NT2/D1 (cell line): ENCODE measurements around the gene TACC2.

ENCODE experiments used
- DNase-seq: peaks from one replicate; pipeline ENCODE4 v3.0.0-alpha.2; 2011; ENCODE audit warnings: low read depth, low spot score
- H3K27me3 ChIP-seq: 2 replicates; pipeline ENCODE4 v1.6.0; 2011; ENCODE audit warnings: mild to moderate bottlenecking; ENCODE audit not compliant: insufficient read length, insufficient read depth
- H3K36me3 ChIP-seq: 2 replicates; pipeline ENCODE4 v1.6.1; 2011; ENCODE audit warnings: mild to moderate bottlenecking, low read length, mixed read lengths; ENCODE audit not compliant: insufficient read depth, insufficient read length
- H3K4me1 ChIP-seq: 2 replicates; pipeline ENCODE4 v1.5.1; 2011; ENCODE audit not compliant: insufficient read depth, insufficient read length
- H3K4me3 ChIP-seq: 2 replicates; pipeline ENCODE4 v1.5.1; 2011; ENCODE audit warnings: low read depth; ENCODE audit not compliant: insufficient read length
- H3K9ac ChIP-seq: 2 replicates; pipeline ENCODE4 v1.6.0; 2011; ENCODE audit warnings: low read depth; ENCODE audit not compliant: insufficient read length
- H3K9me3 ChIP-seq: 2 replicates; pipeline ENCODE4 v1.5.1; 2011; ENCODE audit warnings: mild to moderate bottlenecking, low read length; ENCODE audit not compliant: insufficient read depth
- SUZ12 ChIP-seq: IDR thresholded peaks from 2 replicates; pipeline ENCODE4 v1.6.1; 2011; ENCODE audit not compliant: insufficient read length, insufficient read depth; ENCODE audit errors: extremely low read depth
- YY1 ChIP-seq: IDR thresholded peaks from 2 replicates; pipeline ENCODE4 v1.6.1; 2011; ENCODE audit not compliant: insufficient read length, insufficient read depth
- ZNF274 ChIP-seq: IDR thresholded peaks from 2 replicates; pipeline ENCODE4 v1.6.1; 2011; ENCODE audit warnings: mild to moderate bottlenecking, low read depth, low read length

Gene TACC2

GRCh38 chr10:121988361-121989324, at the start of gene TACC2:
TSS of gene TACC2 (plus strand) at chr10:121989163. CDS start at chr10:122021982, 32,819 bp downstream.
- H3K9ac ChIP-seq, result no peak within 1 kb of the TSS
- TF ChIP-seq ZNF274, result no peak
- no peak for TF ChIP-seq YY1

GRCh38 chr10:121941532-121941931, 47.4 kb upstream of the TACC2 start:
- Histone ChIP-seq H3K9ac (no peak overlapping the region), H3K4me3 (no peak overlapping the region)

More at GRCh38 chr10:121988361-121989324, at the start of gene TACC2:
- H3K9me3 ChIP-seq, result no peaks in the 10 kb centered on the region
- no peaks in the 10 kb centered on the region for H3K36me3 ChIP-seq
- no peaks in the 10 kb centered on the region for H3K27me3 ChIP-seq
- H3K4me1 ChIP-seq, result no peaks in the 10 kb centered on the region
- no peak within 1 kb of the TSS for H3K4me3 ChIP-seq
- DNase-seq, result no peak

GRCh38 chr10:121942749-121943416, 46.1 kb upstream of the TACC2 start:
- TF ChIP-seq ZNF274 (no peak), YY1 (no peak), SUZ12 (no peak)
- no peaks in the 10 kb centered on the region for H3K27me3 ChIP-seq
- DNase-seq, result no peak
- no peak overlapping the region for H3K4me3 ChIP-seq
- H3K4me1 ChIP-seq, result no peaks in the 10 kb centered on the region
- H3K9ac ChIP-seq, result no peak overlapping the region
- H3K36me3 ChIP-seq, result no peaks in the 10 kb centered on the region
- H3K9me3 ChIP-seq, result no peaks in the 10 kb centered on the region

More at GRCh38 chr10:121941532-121941931, 47.4 kb upstream of the TACC2 start:
- Histone ChIP-seq H3K9me3 (no peaks in the 10 kb centered on the region), H3K4me1 (no peaks in the 10 kb centered on the region), H3K27me3 (no peaks in the 10 kb centered on the region), H3K36me3 (no peaks in the 10 kb centered on the region)
- TF ChIP-seq YY1 (no peak), SUZ12 (no peak), ZNF274 (no peak)
- DNase-seq, result no peak

DNA sequence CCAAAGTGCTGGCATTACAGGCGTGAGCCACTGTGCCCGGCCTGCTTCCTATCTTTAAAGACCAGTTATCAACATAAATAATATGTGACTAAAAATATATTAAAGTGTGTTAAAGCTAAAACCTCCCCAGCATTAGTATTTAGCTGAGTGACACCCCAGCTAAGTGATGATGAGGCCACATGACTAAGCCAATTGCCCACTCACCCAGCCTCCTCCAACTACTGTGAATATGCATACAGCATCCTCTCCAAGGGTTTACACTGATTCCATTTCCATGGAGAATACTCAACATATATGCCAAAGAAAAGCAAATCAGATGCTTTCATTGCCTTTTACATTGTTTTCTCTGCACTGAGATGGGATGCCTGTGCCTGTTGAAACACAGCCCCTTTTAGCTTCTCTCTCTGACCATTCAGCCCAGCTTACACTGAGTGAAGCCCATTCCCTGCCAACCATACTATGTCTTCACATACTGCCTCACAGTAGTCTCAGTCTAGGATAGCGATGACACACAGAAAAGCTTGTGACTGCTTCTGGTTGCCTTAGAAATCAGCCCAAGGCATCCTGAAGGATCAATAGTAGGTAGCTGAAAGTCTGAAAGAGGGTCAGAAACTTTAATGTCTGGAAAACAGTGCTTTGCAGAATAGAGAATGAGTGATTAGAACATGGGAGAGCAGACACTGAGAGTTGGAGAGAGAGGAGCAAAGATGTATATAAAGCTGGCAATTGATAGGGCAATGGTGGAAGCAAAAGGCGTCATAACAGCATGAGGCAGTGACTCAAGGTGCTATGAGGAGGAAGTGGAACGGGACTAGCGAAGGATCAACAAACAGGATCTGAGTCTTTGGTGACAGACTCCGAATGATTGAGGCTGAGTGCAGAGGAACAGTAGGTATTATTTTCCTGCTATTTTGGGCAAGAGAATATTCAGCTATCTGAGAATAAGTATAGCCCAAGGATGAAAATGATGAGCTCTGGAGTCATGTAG, 41.3 kb upstream of the TACC2 start:
- Histone ChIP-seq H3K4me1 (peaks cover 3% of the 10 kb centered on the region), H3K9ac (no peak overlapping the region), H3K9me3 (no peaks in the 10 kb centered on the region), H3K27me3 (no peaks in the 10 kb centered on the region), H3K4me3 (no peak overlapping the region), H3K36me3 (peaks cover 3% of the 10 kb centered on the region)
- no peak for TF ChIP-seq ZNF274
- TF ChIP-seq YY1, result no peak
- no peak for TF ChIP-seq SUZ12
- DNase-seq, result no peak

- no peaks in the 10 kb centered on the region for H3K27me3 ChIP-seq
- DNase-seq, result no peak
- H3K4me1 ChIP-seq, result peaks cover 3% of the 10 kb centered on the region
- H3K4me3 ChIP-seq, result no peak overlapping the region
- no peaks in the 10 kb centered on the region for H3K9me3 ChIP-seq
- H3K36me3 ChIP-seq, result peaks cover 3% of the 10 kb centered on the region
- H3K9ac ChIP-seq, result no peak overlapping the region
- TF ChIP-seq SUZ12, result no peak
- TF ChIP-seq YY1, result no peak
- TF ChIP-seq ZNF274, result no peak
Measured at GRCh38 chr10:121949049-121949448, 39.9 kb upstream of the TACC2 start.

DNA sequence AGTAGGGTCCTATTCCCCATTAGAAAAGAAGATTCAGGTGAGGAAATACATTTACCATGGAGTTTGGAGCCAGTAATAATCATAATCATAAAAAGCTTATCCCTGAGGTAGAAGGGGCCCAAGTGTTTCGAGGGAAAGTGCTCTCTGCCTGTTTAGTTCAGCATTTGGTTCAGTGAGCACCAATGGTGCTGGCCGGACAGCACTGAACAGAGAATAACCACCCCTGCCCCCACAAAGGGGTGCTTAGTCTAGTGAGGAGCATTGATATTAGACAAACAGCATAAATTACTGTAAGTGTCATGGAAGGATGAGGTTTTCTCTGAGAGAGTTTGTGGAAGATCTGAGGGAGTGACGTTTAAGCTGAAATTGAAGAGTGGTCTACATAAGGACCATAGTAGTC, 39.5 kb upstream of the TACC2 start:
- Histone ChIP-seq H3K36me3 (peaks cover 3% of the 10 kb centered on the region), H3K4me1 (peaks cover 3% of the 10 kb centered on the region), H3K9me3 (no peaks in the 10 kb centered on the region), H3K9ac (no peak overlapping the region), H3K4me3 (no peak overlapping the region), H3K27me3 (no peaks in the 10 kb centered on the region)
- TF ChIP-seq ZNF274, result no peak
- TF ChIP-seq SUZ12, result no peak
- TF ChIP-seq YY1, result no peak
- no peak for DNase-seq
